HG03521 (cell line): ENCODE results near the gene NR6A1.

Source experiments
- ATAC-seq: cut with Tn5 transposase; IDR thresholded peaks from one replicate; pipeline ENCODE4 v1.9.1; 2021; ENCODE audit warnings: mild to moderate bottlenecking, moderate library complexity; ENCODE audit not compliant: unreplicated experiment

NR6A1 gene

DNA sequence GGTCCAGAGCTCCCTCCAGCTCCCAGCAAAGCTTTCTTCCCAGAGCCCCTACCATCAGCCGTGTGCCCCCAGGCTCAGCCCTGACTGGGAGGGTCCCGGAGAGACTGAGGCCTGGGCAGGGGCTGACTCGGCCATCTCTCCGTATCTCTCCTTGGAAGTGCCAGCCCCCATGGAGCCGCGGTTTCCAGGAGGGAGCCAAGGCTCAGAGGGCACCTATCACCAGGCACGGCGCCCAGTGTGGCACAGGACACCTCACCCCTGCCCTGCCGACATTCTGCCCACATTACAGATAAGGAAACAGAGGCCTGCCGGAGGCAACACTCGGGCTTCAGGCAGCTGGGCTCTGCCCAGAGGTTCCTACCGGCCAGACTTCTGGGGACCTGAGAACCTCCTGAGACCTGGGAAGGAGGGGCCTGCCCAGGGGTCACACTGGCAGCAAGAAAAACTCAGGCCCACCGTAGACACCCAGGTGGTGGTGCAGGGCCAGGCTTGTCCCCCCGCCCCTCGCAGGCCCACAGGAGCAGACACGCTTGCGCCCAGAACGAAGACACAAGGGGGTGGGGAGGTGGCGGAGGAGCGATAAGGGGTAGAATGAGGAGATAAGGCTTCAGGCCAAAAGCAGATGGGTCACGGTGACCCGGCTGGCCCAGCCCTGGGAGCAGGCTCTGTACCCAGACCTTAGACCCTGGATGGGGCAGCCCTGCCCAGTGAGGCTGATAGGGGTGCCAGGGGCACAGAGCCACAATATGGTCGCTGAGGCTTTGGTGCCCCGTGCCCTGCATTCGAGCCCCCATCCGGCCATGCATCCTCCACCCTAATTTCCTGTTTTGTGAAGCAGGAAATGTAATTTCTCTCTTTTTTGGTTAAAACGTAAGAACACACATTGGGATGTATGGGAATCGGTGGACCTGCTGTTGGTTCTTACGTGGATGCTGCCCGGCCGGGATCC, 275.7 kb downstream of the NR6A1 start:
- ATAC-seq = no peak

DNA sequence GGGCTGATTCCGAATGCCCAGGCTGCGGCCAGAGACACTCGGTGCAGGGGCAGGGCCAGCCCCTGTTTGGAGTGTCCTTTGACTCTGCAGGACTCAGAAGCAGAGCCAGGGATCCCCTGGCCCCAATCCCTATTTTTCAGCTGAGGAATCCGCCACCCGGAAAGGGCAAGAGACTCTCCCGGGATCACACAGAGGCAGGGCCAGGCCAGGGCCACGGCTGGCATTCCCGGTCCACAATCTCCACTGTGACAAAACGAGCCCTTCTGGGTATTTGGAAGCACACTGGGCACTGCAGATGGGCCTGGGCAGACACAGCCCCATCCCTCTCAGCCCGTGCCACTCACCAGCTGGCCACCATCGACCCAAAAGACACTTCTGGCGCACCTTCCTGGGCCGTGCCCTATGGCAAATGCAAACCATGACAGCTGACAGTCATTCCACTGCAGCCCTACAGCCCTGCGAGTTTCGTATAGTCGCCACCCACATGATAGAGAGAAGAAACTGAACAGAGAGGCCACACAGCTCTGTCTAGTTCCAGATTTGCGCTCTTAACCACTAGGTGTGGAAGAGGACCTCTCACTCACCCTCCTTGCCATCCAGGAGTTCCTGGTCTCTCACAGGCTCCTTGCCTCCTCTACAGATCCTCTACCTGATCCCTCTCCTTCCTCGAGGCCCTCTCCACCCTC, 277.2 kb downstream of the NR6A1 start:
- ATAC-seq = no peak

DNA sequence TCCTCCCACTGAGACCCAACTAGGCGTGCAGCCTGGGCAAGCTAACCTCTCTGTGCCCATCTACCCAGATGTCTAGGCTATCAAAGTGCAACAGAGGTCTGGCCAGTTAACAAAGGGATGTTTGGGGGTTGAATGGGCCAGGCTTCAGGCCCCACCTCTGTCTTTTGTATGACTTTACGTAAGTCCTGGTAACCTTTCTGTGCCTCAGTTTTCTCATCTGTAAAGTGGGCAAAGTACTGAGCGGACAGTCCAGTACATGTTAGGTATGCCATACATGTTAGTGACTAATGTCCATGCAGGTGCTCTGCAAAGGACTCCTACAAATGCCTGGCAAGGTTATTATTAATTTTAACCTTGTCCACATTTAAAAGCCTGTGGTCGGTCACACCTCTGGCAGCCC, 277.9 kb downstream of the NR6A1 start:
- no peak for ATAC-seq

DNA sequence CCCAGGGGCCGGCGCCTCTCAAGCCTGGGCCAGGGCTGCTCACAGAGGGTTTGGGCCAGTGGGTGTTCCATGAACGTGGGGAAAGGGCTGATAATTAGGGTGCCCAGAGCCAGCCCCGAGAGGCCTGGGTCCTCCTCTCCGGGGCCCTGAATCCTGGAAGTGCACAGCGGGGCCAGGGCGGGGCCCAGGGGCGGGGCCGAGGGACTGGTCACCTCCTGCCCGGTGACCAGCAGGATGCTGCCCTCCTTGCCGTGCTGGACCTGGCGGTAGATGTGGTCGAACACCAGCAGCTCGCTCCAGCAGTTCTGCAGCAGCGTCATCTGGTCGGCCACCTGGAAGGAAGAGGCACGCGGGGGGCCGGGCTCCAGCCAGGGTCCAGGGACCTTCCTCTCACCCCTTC, 278.3 kb downstream of the NR6A1 start:
- ATAC-seq = no peak

DNA sequence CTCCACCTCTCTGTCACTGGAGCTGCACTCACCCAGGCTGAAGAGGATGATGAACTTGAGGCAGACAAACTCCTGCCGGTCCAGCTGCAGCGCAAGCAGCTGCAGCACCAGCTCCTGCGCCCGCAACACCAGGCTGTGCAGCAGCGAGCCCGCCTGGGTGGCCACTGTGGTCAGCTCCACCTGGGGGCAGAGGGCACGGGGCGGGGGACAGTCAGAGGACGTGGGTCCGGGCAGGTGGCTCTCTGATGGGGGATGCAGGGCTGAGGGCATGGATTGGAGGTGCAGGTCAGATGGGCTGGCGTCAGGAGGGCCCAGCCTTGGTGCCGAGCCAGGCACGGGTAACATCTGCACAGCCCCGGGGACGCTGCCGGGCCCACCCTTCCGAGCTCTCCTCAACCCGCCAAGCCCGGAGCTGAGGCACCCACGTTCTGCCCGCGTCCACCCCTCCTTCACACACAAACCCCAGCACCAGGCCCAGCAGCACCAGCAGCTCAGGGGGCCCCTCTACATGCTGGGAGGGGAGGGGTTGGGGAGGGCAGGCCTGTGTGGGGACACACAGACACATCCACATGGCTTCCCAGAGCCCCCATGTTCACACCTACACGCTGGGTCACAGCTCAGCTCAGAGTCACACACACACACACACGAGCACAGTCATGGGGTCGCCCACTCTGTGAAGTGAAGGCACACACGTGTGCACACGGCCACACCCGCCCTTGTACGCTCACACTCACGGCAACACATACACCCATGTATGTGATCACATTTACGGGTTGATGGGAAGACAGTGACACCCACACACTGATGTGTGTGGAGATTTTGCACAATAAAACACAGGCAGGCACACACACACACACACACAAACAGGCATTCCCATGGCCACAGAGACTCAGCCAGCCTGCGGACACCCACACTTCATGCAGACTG, 279.8 kb downstream of the NR6A1 start:
- no peak for ATAC-seq

DNA sequence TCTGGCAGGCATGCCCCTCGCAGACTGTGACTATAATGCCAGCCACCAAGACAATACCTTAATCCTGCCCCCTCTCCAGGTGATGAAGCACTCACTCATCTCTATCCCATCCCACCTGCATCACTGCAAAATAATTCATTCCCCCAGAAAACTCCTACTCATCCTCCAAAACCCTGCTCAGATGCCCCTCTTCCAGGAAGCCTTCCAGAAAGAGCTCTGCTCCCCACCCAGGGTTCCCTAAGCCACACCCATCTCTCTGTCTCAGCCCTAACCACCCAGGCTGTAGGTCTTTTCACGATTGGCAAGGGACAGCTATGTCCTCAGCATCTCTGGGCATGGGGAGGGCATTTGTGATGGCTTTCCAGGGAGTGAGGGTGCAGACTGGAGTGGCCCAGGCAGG, 281.1 kb downstream of the NR6A1 start:
- no peak for ATAC-seq

DNA sequence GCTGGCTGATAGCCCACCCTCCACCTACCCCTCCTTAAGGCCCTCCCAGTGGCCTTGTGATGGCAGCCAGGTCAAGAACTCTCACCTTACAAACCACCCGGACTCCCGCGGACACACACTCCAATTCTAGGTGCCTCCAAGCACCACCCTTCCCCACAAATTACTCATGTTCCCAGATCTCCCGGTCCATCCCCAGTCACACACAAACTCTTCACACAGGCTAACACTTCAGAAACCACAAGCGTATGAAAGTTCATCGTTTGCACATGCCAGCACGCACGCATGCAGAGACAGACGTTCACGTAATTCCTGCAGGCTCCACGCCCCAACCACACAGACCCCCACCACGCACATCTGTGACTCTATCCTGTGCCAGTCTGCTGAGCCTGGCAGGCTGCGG, 281.9 kb downstream of the NR6A1 start:
- no peak for ATAC-seq

DNA sequence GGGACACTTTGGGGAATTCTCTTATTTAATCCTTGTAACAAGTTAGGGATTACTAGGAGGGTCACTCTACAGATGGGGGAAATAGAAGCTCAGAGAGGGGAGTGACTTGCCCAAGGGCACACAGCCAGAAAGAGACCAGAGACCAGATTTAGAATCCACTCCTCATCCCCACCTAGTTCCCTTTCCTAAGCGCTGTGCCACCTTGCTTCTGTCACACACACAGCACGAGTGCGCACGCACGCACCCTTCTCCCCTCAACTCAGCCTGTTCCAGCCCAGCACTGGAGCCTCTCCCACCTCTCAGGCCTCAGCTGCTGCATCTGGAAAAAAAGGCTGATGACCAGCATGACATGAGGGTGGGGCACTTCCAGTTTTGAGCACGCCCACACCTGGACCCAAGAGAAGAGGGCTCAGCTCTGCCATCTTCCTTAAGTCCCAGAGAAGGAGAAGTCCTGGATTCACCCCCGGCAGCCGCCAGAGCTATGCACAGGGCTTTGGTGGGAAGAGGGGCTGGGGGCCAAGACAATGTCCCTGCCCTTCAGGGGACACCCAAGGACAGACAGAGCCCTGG, 282.4 kb downstream of the NR6A1 start:
- ATAC-seq = no peak

DNA sequence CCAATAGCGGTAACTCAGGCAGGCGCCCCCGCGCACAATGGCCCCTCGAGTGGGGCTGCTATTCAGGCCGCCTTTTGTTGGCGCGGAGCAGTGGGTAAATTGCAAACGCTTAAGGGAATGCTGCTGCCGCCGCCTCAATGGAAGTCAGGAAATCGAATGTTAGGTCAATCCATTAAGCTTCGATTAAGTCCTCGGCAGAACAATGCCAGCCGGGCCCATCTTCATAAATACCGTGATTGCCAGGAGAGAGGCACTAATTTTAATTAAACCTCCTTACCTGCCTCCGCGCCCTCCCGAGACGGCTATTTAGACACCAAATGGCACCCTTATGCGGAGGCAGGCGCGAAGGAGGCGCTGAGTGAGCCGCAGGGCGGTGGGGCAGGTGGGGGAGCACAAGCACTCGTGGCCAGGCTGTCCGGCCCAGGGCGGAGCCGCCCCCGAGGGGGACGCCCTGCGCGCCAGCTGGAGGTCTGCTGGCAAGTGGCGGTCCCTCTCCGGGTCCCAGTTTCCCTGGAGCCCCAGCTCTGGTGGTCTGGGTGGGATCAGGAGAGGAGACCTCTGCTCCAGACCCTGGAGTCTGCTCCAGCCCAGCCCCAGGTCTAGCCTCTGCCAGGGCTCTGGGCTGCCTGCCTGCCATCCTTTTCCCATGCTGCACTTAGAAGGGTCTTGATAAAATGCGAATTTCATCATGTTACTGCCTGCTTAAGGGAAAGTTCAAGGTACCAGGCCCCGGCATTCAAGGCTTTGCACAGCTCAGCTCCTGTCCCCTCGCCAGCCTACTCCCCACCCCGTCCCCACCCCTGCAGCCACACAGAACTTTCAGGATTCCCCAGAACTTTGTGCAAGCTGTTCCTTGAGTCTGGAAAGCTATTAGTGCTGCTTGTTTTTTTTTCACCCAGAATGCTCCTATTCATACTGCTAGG, 283.6 kb downstream of the NR6A1 start:
- no peak for ATAC-seq

DNA sequence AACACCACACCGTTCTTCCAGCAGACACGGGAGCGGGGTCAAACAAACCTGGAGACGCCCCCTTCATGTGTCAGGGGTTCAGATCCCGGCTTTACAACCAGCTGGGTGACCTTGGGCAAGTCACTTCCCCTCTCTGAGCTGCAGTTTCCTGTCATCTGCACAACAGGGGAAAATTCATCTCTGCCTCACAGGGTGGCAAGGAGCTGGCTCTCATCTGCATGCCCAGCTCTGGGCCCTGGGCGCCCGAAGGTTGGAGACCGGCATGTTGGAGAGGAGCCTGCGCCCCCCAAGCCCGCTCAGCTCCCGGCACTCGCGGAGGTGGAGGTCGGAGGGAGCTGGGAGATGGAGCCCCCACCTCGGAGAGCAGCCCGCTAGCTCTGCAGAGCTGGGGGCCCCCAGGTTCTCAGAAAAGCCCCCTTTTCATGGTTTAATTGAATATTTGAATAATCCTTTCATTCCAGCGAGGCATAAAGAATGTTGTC, 284.3 kb downstream of the NR6A1 start:
- no peak for ATAC-seq

DNA sequence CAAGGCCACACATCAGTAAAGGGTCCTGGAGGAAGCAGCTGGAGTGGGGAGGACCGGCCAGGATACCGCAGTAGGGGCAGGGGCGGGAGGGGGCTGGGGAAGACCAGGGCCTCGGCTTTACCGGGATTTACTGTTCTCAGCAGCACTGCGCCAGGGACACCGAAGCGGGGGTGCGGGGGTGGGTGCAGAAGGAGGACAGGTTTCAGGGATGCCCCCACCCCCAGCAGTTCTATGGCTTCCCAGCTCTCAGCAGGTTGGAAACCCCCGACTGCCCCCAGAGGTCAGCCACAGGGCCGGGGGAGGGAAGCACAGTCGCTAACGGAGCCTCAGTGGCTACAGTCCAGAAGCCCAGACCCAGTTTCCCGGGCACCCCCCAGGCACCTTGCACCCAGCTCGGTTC, 285.2 kb downstream of the NR6A1 start:
- no peak for ATAC-seq

DNA sequence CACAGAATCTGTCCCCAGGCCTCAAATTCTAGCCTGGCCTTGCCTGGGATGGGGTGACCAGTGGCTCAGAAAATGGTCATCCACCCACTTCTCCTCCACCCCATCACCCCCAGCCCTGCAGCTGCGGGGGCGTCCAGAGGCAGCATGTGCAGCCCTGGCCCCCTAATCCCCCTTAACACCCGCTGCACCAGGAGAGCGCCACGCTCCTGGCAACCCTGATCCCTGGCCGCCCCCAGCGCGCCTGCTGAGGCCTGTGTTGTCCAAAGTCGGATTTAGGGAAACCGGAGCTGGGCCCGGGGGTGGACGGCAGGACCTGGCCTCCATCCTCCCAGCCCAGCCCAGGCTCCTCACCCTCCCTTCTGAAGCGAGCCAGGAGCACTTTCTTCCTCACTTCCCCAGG, 285.9 kb downstream of the NR6A1 start:
- ATAC-seq = no peak

DNA sequence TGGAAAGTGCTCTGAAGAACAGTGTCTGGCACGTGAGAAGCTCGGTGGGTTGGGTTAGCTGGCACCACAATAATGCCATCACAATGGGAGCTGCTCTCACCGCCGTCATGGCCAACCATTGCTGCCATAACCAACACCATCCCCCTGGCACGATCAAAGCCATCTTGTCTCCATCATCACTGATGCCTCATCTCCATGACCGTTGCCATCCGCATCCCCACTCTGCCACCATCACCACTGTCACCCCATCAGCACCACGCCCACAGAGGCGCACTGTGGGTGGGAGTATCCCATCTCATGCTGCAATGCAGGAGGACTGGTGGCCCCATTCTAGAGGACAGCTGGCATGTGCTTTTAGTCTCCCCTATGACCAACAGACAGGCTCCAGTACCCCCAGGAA, 287.6 kb downstream of the NR6A1 start:
- ATAC-seq = no peak

DNA sequence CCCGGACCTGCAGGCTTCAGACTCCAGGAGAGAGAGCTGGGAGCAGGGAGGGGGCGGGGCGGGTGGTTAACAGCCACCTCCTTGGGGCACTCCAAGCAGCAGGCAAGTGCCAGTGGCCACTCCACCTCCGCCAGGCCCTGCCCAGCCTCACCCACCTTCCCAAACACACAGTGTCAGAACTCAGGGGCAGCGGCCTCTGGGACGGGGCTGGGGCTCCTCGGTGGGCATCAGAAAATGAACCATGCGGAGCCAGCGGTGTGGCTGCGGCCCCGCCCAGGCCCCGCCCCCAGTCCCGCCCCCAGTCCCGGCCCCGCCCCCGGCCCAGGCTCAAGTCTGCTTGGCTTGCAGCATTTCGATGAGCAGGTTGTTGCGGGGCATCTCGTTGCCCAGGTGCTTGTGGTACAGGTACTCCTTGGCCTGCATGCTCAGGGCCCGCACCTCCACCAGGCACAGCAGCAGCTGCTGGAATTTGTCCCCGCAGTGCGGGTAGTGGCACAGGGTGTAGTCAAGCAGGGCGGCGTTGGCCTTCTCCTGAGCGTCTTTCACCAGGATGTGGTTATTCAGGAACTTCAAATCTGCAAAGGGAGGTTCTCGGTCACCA, 288.6 kb downstream of the NR6A1 start:
- ATAC-seq = no peak

DNA sequence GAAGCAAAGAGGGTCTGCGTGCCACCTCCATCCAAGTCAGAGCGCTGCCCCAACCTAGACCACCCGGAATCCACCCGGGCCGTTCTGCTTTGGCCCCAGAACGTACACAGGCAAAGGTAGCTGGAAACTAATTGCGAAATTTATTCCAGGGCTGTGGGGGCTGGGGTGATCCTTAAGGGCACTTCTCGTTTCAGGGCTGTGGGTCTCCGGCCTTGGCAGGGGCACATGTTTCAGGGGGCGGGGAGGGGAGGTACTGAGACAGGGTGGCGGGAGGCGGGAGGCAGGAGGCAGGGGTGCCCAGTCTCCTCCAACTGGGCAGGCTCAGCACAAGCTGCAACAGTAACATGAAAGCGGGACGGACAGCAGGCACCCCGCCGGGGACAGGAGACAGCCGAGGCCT, 290.0 kb downstream of the NR6A1 start:
- ATAC-seq = no peak

DNA sequence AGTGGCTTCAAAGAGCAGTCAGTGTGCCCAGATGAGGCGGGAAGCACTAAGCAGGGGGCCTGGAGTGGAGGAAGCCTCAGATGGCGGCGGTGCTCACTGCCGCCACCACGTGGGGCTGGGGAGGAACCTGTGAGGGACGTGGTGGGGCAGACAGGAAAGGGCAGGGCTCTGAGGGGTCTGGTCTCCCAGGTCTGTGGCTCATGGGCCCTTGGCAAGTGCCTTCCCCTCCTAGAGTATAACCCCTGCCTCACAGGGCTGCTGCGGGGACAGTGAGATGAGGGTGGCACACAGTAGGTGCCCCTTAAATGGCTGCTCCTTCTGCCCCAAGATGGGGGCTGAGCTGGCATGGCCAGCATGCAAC, 290.5 kb downstream of the NR6A1 start:
- no peak for ATAC-seq

DNA sequence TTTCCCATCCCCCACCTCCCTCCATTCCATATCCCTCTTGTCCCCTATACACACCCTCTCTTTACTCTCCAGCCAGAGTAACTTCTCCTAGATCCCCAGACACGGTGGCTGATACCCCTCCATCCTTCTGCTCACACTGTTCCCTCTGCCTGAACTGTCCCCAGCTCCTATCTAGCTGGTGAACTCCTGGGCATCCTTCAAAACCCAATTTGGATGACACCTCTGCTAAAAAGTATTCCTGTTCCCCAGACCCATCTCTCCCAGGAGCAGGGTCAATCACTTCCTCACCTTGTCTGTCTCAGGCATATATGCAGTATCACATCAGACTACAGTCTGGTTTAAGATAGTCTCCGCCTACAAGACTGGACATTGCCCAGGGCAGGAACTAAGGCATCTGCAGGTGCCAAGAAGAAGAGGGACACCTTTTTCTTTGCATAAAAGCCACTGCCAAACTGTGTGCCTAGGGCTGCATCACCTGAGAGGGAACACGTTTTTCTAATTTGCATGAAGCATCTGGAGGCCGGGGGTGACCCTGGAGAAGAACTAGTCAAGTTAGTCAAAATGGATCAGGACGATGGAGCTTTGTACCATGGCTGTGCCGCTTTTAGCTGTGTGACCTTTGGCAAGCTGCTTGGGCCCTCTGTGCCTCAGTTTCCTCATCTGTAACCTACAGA, 291.0 kb downstream of the NR6A1 start:
- no peak for ATAC-seq

DNA sequence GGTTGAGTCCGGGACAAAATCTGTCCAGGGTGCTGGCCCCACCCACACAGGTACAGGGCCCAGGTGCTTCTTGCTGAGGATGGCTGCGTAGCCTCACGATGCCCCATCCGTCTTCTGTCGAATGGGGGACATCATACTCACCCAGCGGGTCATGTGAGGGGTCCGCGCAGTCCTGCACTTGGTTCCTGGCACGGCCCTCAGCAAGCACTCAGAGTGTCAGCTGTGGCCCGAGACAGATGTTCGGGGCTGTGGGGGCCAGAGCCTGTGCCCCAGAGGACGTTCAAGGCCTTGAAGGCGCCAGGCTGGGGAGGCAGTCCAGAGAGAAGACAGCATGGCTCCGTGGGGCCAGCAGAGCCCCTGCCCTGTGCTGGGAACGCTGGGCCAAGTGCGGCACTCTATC, 291.7 kb downstream of the NR6A1 start:
- no peak for ATAC-seq

DNA sequence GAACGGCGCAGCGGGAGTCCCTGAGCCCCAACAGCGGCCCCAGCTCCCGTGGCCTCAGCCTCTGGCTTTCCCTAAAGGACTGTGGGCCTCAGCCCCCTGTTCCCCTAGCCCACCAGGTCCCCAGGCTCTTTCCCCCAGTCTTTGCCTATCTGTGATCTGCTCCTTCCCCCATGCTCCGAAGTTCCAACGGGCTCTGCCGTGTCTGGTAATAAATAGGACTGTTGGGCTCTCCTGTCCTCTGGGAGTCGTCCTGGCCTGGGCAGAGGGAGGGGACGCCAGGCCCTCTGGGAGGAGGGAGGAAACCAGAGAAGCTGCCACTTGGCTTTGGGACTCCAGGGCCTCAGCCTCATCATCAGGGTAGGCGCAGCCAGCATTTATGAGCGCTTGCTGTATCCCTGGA, 292.8 kb downstream of the NR6A1 start:
- ATAC-seq = no peak
